Cardiac fibroblast (primary cell): Measurements from ENCODE around the gene NRL.
A peak's percentile ranks its signal among the peaks of the same experiment; 100 is the strongest.

Experiments
- DNase-seq, 2 donors: peaks; one replicate each; pipeline versions ENCODE4 v3.0.0 to v3.0.0-alpha.2; 2010; ENCODE audit warnings: low read depth in 2 of 2
- H3K4me3 ChIP-seq, 2 donors: replicated peaks in 1 of 2; 1 replicate in 1 of 2; 2 replicates in 1 of 2; pipeline ENCODE4 v1.5.1; 2011; ENCODE audit warnings: low read depth in 2 of 2, low read length in 2 of 2, mild to moderate bottlenecking in 2 of 2, moderate library complexity in 1 of 2
- CTCF ChIP-seq: IDR thresholded peaks from one replicate; pipeline ENCODE4 v1.5.1; 2011; ENCODE audit warnings: low read depth, mild to moderate bottlenecking, low read length, inconsistent platforms

The NRL gene

GRCh38 chr14:24114532-24115421 is at the start of gene NRL, which contains the start of gene DCAF11:
NRL (minus strand) TSS chr14:24114949; CDS start chr14:24082848, 32,101 bp downstream.
DCAF11 (plus strand) TSS chr14:24114777; CDS start chr14:24115595, 818 bp downstream.
- DNase-seq: peak; percentile 100
- no peak for TF ChIP-seq CTCF
- peak within 1 kb of the TSS; percentile 71 to 91 for H3K4me3 ChIP-seq

GRCh38 chr14:24162093-24162492 is 47.3 kb upstream of the NRL start:
- peak; percentile 33 to 46 for DNase-seq
- H3K4me3 ChIP-seq: peak overlapping the region; percentile 58 to 67
- no peak for TF ChIP-seq CTCF

GRCh38 chr14:24160850-24161804 is 46.4 kb upstream of the NRL start, which contains the start of gene IRF9:
IRF9 (plus strand) TSS chr14:24161265; CDS start chr14:24162145, 880 bp downstream.
- peak within 1 kb of the TSS; percentile 58 to 67 for H3K4me3 ChIP-seq
- TF ChIP-seq CTCF: peak; percentile 93
- peak; percentile 96 for DNase-seq

GRCh38 chr14:24160499-24160849 is 45.7 kb upstream of the NRL start:
- no peak for DNase-seq
- H3K4me3 ChIP-seq: no peak overlapping the region
- TF ChIP-seq CTCF: no peak

GRCh38 chr14:24159777-24160498 is 45.2 kb upstream of the NRL start:
- no peak for TF ChIP-seq CTCF
- no peak for DNase-seq
- no peak overlapping the region for H3K4me3 ChIP-seq

- DNase-seq: no peak
- no peak overlapping the region for H3K4me3 ChIP-seq
- TF ChIP-seq CTCF: no peak
Observed at GRCh38 chr14:24157331-24157730, 42.6 kb upstream of the NRL start.
